NT2/D1 (cell line): Measurements from ENCODE around the gene DCTN1.

Experiments used
- DNase-seq: peaks from one replicate; pipeline ENCODE4 v3.0.0-alpha.2; 2011; ENCODE audit warnings: low read depth, low spot score
- H3K27me3 ChIP-seq: 2 replicates; pipeline ENCODE4 v1.6.0; 2011; ENCODE audit warnings: mild to moderate bottlenecking; ENCODE audit not compliant: insufficient read length, insufficient read depth
- H3K36me3 ChIP-seq: 2 replicates; pipeline ENCODE4 v1.6.1; 2011; ENCODE audit warnings: mild to moderate bottlenecking, low read length, mixed read lengths; ENCODE audit not compliant: insufficient read depth, insufficient read length
- H3K4me1 ChIP-seq: 2 replicates; pipeline ENCODE4 v1.5.1; 2011; ENCODE audit not compliant: insufficient read depth, insufficient read length
- H3K4me3 ChIP-seq: 2 replicates; pipeline ENCODE4 v1.5.1; 2011; ENCODE audit warnings: low read depth; ENCODE audit not compliant: insufficient read length
- H3K9ac ChIP-seq: 2 replicates; pipeline ENCODE4 v1.6.0; 2011; ENCODE audit warnings: low read depth; ENCODE audit not compliant: insufficient read length
- H3K9me3 ChIP-seq: 2 replicates; pipeline ENCODE4 v1.5.1; 2011; ENCODE audit warnings: mild to moderate bottlenecking, low read length; ENCODE audit not compliant: insufficient read depth
- SUZ12 ChIP-seq: IDR thresholded peaks from 2 replicates; pipeline ENCODE4 v1.6.1; 2011; ENCODE audit not compliant: insufficient read length, insufficient read depth; ENCODE audit errors: extremely low read depth
- YY1 ChIP-seq: IDR thresholded peaks from 2 replicates; pipeline ENCODE4 v1.6.1; 2011; ENCODE audit not compliant: insufficient read length, insufficient read depth
- ZNF274 ChIP-seq: IDR thresholded peaks from 2 replicates; pipeline ENCODE4 v1.6.1; 2011; ENCODE audit warnings: mild to moderate bottlenecking, low read depth, low read length

DCTN1 gene

DNA sequence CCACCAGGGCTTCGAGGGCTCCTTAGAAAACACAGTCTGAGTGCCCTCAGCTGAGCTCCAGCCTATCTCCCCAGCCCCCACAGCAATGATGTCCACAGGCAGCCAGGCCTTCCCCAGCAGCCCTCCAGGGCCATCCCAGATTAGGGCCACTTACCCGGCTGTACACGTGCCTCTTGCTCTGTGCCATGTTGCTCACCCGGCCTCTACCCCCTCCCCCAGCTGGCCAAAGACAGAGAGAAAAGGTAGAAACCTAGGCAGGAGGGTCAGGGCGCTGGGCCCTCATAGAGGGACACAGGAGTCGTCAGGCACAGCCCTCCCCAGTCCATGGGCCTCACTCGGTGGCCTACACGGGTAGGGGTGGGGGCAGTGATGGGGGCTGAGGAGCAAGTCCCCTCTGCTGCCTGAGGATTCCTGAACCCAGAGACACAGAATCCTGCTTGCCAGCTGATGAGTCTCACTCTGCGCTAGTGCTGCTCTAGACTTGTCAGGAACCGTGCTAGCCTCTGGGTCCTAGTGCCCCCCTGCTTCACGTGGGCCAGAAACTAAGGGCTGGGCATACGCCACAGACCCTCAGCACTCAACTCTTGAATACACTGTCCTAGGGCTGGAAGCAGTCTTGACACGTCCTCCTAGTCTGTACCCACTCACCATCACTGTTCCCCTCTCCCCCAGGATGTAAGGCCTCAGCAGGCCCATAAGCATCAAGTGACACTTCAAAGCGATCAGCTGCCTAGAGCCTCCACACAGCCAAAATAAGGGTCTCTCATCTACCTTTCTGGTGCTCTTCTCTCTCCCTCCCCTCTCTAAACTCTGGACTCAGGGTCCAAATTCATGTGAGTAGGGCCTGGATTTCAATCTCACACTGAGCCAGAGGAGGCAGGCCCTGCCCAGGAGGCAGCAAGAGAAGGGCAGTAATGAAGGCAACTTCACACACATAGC lies at the start of gene DCTN1:
TSS of gene DCTN1 (minus strand) at position 461 of the 939 bp plus-strand sequence. CDS start at position 187, 274 bp downstream.
- peaks cover 9% of the 10 kb centered on the region for H3K4me1 ChIP-seq
- peak within 1 kb of the TSS; percentile 79 for H3K9ac ChIP-seq
- H3K36me3 ChIP-seq: peaks cover 68% of the 10 kb centered on the region
- TF ChIP-seq YY1 (no peak), SUZ12 (no peak), ZNF274 (no peak)
- H3K9me3 ChIP-seq: no peaks in the 10 kb centered on the region
- no peaks in the 10 kb centered on the region for H3K27me3 ChIP-seq
- peak; percentile 35 for DNase-seq
- peak within 1 kb of the TSS; percentile 30 for H3K4me3 ChIP-seq

DNA sequence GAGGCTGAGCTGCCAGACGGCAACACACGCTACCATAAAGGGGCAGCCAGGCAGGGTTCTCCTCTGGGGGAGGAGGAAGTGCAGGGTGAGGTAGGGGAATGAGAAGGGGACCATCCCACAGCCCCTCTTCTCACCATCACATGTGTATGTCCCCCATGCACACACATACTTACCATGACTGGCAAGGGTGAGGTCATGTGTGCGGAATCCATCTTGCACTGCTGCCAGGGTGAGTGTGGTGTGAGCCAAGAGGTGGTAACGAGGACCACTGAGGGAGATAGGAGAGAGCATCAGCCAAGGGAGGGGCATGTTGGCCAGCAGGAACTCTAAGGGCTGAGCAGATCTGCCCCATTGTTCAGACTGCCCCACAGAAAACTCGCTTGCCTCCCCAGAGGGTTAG lies 48.6 kb upstream of the DCTN1 start:
- peaks cover 80% of the 10 kb centered on the region for H3K36me3 ChIP-seq

DNA sequence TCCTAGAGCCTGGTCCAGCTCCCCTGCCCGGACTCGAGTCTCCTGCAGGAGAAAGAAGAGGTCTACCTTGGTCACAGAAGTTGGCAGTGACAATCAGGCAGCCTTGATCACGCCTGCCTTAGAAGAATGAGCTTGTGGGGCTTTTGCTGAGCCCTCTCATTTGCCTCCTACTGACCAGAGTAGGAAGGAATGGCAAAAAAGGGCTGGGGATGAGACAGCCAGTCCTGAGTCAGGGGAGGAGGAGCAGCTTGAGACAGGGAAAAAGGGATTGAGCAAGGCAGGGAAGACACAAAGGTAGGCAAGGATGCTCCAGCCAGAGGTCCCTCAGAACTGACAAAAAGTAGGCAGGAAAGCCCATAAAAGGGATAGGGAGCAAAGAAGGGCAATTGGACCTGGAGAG lies 47.4 kb upstream of the DCTN1 start:
- no peak for DNase-seq
- TF ChIP-seq YY1: no peak
- TF ChIP-seq ZNF274: no peak
- no peak for TF ChIP-seq SUZ12
- H3K36me3 ChIP-seq: peaks cover 78% of the 10 kb centered on the region

More for the DNA sequence above, 48.6 kb upstream of the DCTN1 start:
- no peak for DNase-seq
- Histone ChIP-seq H3K27me3 (no peaks in the 10 kb centered on the region), H3K9ac (no peak overlapping the region), H3K9me3 (no peaks in the 10 kb centered on the region), H3K4me1 (peaks cover 2% of the 10 kb centered on the region), H3K4me3 (no peak overlapping the region)
- TF ChIP-seq YY1 (no peak), ZNF274 (no peak), SUZ12 (no peak)

DNA sequence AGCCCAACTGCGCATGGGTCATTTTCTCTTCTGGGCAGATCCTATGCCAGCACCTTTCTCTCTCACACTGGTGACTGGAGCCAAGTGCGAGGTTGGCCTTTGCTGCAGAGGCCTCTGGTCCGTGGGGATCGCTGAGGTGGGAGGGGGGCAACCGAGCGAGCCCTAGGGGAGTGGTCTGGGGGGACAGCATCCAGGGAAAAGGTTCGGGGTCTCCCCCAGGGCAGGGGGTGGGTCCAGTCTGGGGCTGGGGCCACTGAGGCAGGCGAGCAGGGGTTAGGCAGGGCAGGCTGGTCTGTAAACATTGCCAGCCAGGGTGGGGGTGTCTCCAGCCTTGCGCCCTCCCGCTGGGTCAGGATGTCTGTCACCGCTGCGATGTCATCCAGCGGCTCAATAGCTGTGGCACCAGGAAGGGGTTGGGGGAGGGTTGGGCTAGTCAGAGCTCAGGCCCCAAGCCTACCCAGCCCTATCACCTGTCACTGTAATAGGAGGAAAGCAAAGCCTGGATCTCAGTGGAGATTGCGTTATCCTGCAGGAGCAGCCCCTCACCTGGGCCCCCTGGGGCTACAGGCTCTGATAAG lies 46.2 kb upstream of the DCTN1 start:
- Histone ChIP-seq H3K36me3 (peaks cover 66% of the 10 kb centered on the region), H3K9me3 (no peaks in the 10 kb centered on the region), H3K4me1 (peaks cover 4% of the 10 kb centered on the region), H3K9ac (no peak overlapping the region), H3K27me3 (peaks cover 1% of the 10 kb centered on the region), H3K4me3 (no peak overlapping the region)
- no peak for DNase-seq
- TF ChIP-seq SUZ12 (no peak), ZNF274 (no peak), YY1 (no peak)

More for the DNA sequence above, 47.4 kb upstream of the DCTN1 start:
- Histone ChIP-seq H3K4me1 (peaks cover 2% of the 10 kb centered on the region), H3K27me3 (no peaks in the 10 kb centered on the region), H3K4me3 (no peak overlapping the region), H3K9me3 (no peaks in the 10 kb centered on the region), H3K9ac (no peak overlapping the region)

DNA sequence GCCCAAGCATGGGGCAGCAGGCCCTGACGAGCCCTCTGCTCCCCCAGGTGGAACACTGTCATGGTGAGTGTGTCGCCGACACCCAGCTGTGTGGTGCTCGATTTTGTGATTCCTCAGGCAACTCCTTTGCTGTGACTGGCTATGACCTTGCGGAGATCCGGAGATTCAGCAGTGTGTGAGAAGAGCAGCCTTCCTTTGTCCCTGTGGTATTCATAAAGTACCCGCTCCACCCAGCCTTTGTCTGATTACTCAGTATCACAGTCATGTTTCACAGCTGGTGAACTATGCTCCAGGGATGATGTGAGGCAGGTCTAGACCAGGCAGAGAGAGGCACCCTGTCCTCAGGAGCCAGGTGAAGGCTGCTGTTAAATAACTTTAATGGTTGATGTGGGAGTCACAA lies 45.4 kb upstream of the DCTN1 start:
- peaks cover 4% of the 10 kb centered on the region for H3K4me1 ChIP-seq
- no peak for DNase-seq
- no peak for TF ChIP-seq YY1
- TF ChIP-seq SUZ12: no peak
- no peak for TF ChIP-seq ZNF274
- H3K9me3 ChIP-seq: no peaks in the 10 kb centered on the region
- H3K27me3 ChIP-seq: peaks cover 9% of the 10 kb centered on the region
- H3K9ac ChIP-seq: no peak overlapping the region
- no peak overlapping the region for H3K4me3 ChIP-seq
- peaks cover 60% of the 10 kb centered on the region for H3K36me3 ChIP-seq

DNA sequence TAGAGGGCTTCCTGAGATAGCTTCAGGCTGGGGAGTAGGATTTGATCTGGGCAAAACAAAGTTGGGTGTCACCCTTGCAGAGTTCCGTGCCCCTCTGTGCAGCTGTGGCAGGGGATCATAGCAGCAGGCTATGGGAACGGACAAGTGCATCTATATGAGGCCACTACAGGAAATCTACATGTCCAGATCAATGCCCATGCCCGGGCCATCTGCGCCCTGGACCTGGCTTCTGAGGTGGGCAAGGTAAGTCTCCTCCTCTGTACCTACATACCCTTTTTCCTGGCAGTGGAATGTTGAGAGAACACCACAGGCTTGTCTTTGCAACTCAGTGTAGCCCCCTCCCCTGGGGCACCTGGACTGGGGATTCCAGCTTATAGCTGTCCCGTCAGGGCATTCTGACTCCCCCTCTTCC lies 44.9 kb upstream of the DCTN1 start:
- Histone ChIP-seq H3K9me3 (no peaks in the 10 kb centered on the region), H3K36me3 (peaks cover 54% of the 10 kb centered on the region), H3K9ac (no peak overlapping the region), H3K4me3 (no peak overlapping the region), H3K4me1 (peaks cover 4% of the 10 kb centered on the region), H3K27me3 (peaks cover 14% of the 10 kb centered on the region)
- TF ChIP-seq YY1: no peak
- no peak for TF ChIP-seq ZNF274
- no peak for TF ChIP-seq SUZ12
- no peak for DNase-seq

DNA sequence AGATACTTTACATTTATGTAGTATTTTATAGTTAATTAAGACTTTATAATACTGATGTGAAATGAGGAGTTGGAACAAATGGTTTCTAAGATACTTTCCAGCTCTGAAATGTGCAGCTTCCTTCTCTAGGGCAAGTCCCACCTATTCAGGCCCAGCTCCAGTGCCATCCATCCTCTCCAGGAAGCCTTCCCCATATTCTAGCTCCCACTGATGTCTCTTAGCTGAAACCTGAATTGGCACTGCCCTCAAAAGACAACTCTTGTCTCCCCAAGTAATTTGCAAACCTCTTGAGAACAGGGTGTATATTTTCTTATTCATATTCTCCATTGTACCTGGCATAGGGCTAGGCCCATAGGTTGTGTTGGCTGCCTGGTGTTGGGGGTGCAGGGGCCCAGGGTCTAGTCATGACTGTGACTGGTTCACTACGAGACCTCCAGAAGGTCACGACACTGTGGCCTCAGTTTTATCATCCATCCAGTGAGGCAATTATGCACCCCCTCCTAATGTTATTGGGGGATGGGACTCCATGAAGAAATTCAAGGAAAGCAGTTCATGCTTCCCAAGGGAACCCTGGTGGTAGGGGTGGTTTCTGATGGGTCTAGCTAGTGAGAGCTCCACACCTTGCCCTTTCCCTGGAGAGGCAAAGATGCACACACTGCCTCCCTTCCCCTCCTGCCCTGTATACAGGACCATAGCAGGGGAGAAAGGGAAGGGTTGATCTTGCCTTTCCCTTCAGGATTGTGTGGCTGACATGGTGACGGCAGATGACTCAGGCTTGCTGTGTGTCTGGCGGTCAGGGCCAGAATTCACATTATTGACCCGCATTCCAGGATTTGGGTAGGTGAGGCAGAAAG lies 44.3 kb upstream of the DCTN1 start:
- Histone ChIP-seq H3K9me3 (no peaks in the 10 kb centered on the region), H3K27me3 (peaks cover 17% of the 10 kb centered on the region), H3K36me3 (peaks cover 48% of the 10 kb centered on the region), H3K4me1 (peaks cover 2% of the 10 kb centered on the region), H3K4me3 (no peak overlapping the region), H3K9ac (no peak overlapping the region)
- no peak for DNase-seq
- TF ChIP-seq YY1: no peak
- no peak for TF ChIP-seq ZNF274
- no peak for TF ChIP-seq SUZ12
